Astrocyte (in vitro differentiated cells and primary cell): Measurements from ENCODE around the gene NIPAL3. TPM values are rescaled to one million over a fixed set of nuclear protein-coding genes. Genes with fewer than 3 reads are reported as not detected.

Experiments used
- DNase-seq: peaks from one replicate; pipeline ENCODE4 v3.0.0-alpha.2; 2010; ENCODE audit warnings: low read depth
- FAIRE-seq: peaks from 2 replicates; lab custom pipeline; 2011; peaks lifted over from hg19 to GRCh38; lab: Jason Lieb, UNC
- H2AFZ ChIP-seq: 2 replicates; pipeline ENCODE4 v1.6.0; 2012; ENCODE audit warnings: low read depth, low read length, inconsistent platforms
- H3K27ac ChIP-seq: 2 replicates; pipeline ENCODE4 v1.5.1; 2011; ENCODE audit warnings: low read depth, low read length, inconsistent platforms
- H3K27me3 ChIP-seq: 2 replicates; pipeline ENCODE4 v1.6.0; 2011; ENCODE audit warnings: low read length, inconsistent platforms; ENCODE audit not compliant: insufficient read depth
- H3K36me3 ChIP-seq: 2 replicates; pipeline ENCODE4 v1.5.1; 2011; ENCODE audit warnings: low read length, inconsistent platforms; ENCODE audit not compliant: insufficient read depth
- H3K4me1 ChIP-seq: 2 replicates; pipeline ENCODE4 v1.5.1; 2011; ENCODE audit warnings: low read length, inconsistent platforms; ENCODE audit not compliant: insufficient read depth
- H3K4me2 ChIP-seq: 2 replicates; pipeline ENCODE4 v1.6.0; 2012; ENCODE audit warnings: low read length, inconsistent platforms
- H3K4me3 ChIP-seq: 2 replicates; pipeline ENCODE4 v1.5.1; 2011; ENCODE audit warnings: low read depth, mild to moderate bottlenecking, low read length, inconsistent platforms; ENCODE audit not compliant: insufficient read depth
- H3K79me2 ChIP-seq: 2 replicates; pipeline ENCODE4 v1.6.0; 2012; ENCODE audit warnings: mild to moderate bottlenecking, low read length, inconsistent platforms; ENCODE audit not compliant: insufficient read depth
- H3K9ac ChIP-seq: 2 replicates; pipeline ENCODE4 v1.6.0; 2012; ENCODE audit warnings: mild to moderate bottlenecking, low read length, inconsistent platforms
- H3K9me3 ChIP-seq: 2 replicates; pipeline ENCODE4 v1.5.1; 2012; ENCODE audit warnings: low read depth, mild to moderate bottlenecking, low read length, inconsistent platforms; ENCODE audit not compliant: insufficient read depth
- H4K20me1 ChIP-seq: 2 replicates; pipeline ENCODE4 v1.6.0; 2012; ENCODE audit warnings: low read length, inconsistent platforms; ENCODE audit not compliant: insufficient read depth
- H3K27ac Mint-ChIP-seq: one replicate; pipeline ENCODE4 v1.8.0; 2021; ENCODE audit warnings: mild to moderate bottlenecking, mixed read lengths; ENCODE audit not compliant: unreplicated experiment
- H3K27me3 Mint-ChIP-seq: one replicate; pipeline ENCODE4 v1.8.0; 2021; ENCODE audit warnings: low read depth, mixed read lengths; ENCODE audit not compliant: unreplicated experiment
- H3K36me3 Mint-ChIP-seq: one replicate; pipeline ENCODE4 v1.8.0; 2021; ENCODE audit warnings: low read depth, mixed read lengths; ENCODE audit not compliant: unreplicated experiment
- H3K4me1 Mint-ChIP-seq: one replicate; pipeline ENCODE4 v1.8.0; 2021; ENCODE audit warnings: low read depth, mixed read lengths; ENCODE audit not compliant: unreplicated experiment
- H3K4me3 Mint-ChIP-seq: one replicate; pipeline ENCODE4 v1.8.0; 2021; ENCODE audit warnings: mild to moderate bottlenecking, moderate library complexity, mixed read lengths; ENCODE audit not compliant: unreplicated experiment
- H3K9me3 Mint-ChIP-seq: one replicate; pipeline ENCODE4 v1.8.0; 2021; ENCODE audit warnings: mild to moderate bottlenecking, mixed read lengths; ENCODE audit not compliant: unreplicated experiment
- CTCF ChIP-seq: IDR thresholded peaks from 2 replicates; pipeline ENCODE4 v1.5.1; 2011; ENCODE audit warnings: low read depth, mild to moderate bottlenecking, inconsistent platforms, low read length, moderate library complexity; ENCODE audit not compliant: insufficient read depth
- EZH2 ChIP-seq: IDR thresholded peaks from 2 replicates; pipeline ENCODE4 v1.6.1; 2012; ENCODE audit warnings: mild to moderate bottlenecking, low read length, inconsistent platforms; ENCODE audit not compliant: insufficient read depth
- total RNA-seq: library from RNA; stranded (reverse); gene quantifications from 2 replicates; pipeline ENCODE4 v1.2.1, GENCODE V29; 2021

The NIPAL3 gene
- total RNA-seq, 1 donor from 2014 or later: 47.2 TPM

- H3K79me2 ChIP-seq: no peaks in the 10 kb centered on the region
- Mint-ChIP-seq H3K4me1 (peaks cover 22% of the 10 kb centered on the region), H3K36me3 (peaks cover 28% of the 10 kb centered on the region), H3K4me3 (no peak overlapping the region), H3K27ac (no peak overlapping the region), H3K27me3 (peaks cover 2% of the 10 kb centered on the region), H3K9me3 (no peaks in the 10 kb centered on the region)
- H3K27me3 ChIP-seq: no peaks in the 10 kb centered on the region
- H4K20me1 ChIP-seq: no peaks in the 10 kb centered on the region
- peaks cover 15% of the 10 kb centered on the region for H3K4me1 ChIP-seq
- FAIRE-seq (no peak), DNase-seq (no peak)
- no peak overlapping the region for H3K9ac ChIP-seq
- peaks cover 2% of the 10 kb centered on the region for H3K36me3 ChIP-seq
- no peak overlapping the region for H3K4me2 ChIP-seq
- H2AFZ ChIP-seq: no peak overlapping the region
- H3K4me3 ChIP-seq: no peak overlapping the region
- no peaks in the 10 kb centered on the region for H3K9me3 ChIP-seq
- no peak overlapping the region for H3K27ac ChIP-seq
- no peak for TF ChIP-seq EZH2
- no peak for TF ChIP-seq CTCF
Measured at GRCh38 chr1:24381256-24381655, 34.3 kb upstream of the NIPAL3 start.

- H3K4me3 ChIP-seq: no peak overlapping the region
- peaks cover 2% of the 10 kb centered on the region for H3K36me3 ChIP-seq
- peaks cover 23% of the 10 kb centered on the region for H3K4me1 Mint-ChIP-seq
- H3K36me3 Mint-ChIP-seq: peaks cover 34% of the 10 kb centered on the region
- no peak for TF ChIP-seq EZH2
- TF ChIP-seq CTCF: no peak
- no peaks in the 10 kb centered on the region for H3K79me2 ChIP-seq
- H3K4me1 ChIP-seq: peaks cover 15% of the 10 kb centered on the region
- no peak overlapping the region for H3K9ac ChIP-seq
- DNase-seq (no peak), FAIRE-seq (no peak)
- no peaks in the 10 kb centered on the region for H3K9me3 Mint-ChIP-seq
- peaks cover 2% of the 10 kb centered on the region for H3K27me3 Mint-ChIP-seq
- no peak overlapping the region for H3K27ac ChIP-seq
- no peak overlapping the region for H3K27ac Mint-ChIP-seq
- H3K4me3 Mint-ChIP-seq: no peak overlapping the region
- no peak overlapping the region for H3K4me2 ChIP-seq
- no peaks in the 10 kb centered on the region for H3K27me3 ChIP-seq
- H3K9me3 ChIP-seq: no peaks in the 10 kb centered on the region
- no peaks in the 10 kb centered on the region for H4K20me1 ChIP-seq
- no peak overlapping the region for H2AFZ ChIP-seq
Measured at GRCh38 chr1:24382165-24382577, 33.4 kb upstream of the NIPAL3 start.

GRCh38 chr1:24383381-24383940 is 32.1 kb upstream of the NIPAL3 start:
- Histone ChIP-seq H2AFZ (no peak overlapping the region), H3K79me2 (no peaks in the 10 kb centered on the region), H3K4me1 (peaks cover 15% of the 10 kb centered on the region), H4K20me1 (no peaks in the 10 kb centered on the region), H3K4me2 (no peak overlapping the region), H3K4me3 (no peak overlapping the region), H3K9me3 (no peaks in the 10 kb centered on the region), H3K9ac (no peak overlapping the region), H3K27me3 (no peaks in the 10 kb centered on the region), H3K27ac (no peak overlapping the region), H3K36me3 (no peaks in the 10 kb centered on the region)
- no peak for FAIRE-seq
- TF ChIP-seq EZH2 (no peak), CTCF (no peak)
- DNase-seq: no peak
- Mint-ChIP-seq H3K4me1 (peaks cover 23% of the 10 kb centered on the region), H3K36me3 (peaks cover 34% of the 10 kb centered on the region), H3K9me3 (no peaks in the 10 kb centered on the region), H3K4me3 (no peak overlapping the region), H3K27ac (no peak overlapping the region), H3K27me3 (peaks cover 2% of the 10 kb centered on the region)
